Fibroblast of peridontal ligament (primary cell): ENCODE results near the gene RBM26.
A peak's percentile ranks its signal among the peaks of the same experiment; 100 is the strongest.
"Not testable (repeated sequence)": the region's sequence is repeated elsewhere in the genome, so short reads cannot be mapped to it uniquely, and the experiment has no call there.

ENCODE experiments used
- DNase-seq: peaks from one replicate; pipeline ENCODE4 v3.0.0-alpha.2; 2010; ENCODE audit errors: extremely low read depth

The RBM26 gene

DNA sequence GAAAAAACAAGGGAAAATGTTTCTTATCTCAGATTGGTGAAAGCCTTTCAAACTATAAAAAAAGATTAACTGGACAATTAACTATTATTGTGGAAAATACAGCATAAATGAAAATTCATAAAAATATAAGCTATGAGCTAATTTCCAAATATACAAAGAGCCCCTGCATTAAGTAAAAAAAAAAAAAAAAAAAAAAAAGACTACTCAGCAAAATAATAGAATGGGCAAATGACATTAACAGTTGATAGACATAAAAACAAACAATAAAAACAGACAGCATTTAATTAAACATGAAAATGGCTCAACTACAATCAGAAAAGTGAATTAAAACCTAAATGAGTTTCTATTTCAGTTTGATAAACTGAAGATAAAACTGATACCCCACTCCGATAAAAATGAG lies 77.5 kb downstream of the RBM26 start:
- DNase-seq: no peak

DNA sequence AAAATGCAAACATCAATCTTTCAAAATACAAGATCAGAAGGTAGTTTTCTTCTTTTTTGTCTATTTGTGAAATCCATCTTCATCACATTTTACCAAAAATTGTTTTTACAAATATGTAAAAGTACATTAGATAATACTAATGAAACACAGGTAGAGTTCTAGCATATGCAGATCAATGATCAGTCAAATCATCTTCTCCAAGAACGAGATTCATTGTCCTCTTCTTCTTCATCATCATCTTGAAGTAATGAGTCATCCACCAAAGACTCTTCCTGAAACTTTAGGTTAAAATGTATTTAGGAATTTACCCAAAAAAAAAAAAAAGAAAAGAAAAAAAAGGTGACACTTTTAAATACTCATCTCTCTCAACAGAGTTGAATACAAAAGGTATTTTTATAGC lies 85.6 kb downstream of the RBM26 start:
- no peak for DNase-seq

DNA sequence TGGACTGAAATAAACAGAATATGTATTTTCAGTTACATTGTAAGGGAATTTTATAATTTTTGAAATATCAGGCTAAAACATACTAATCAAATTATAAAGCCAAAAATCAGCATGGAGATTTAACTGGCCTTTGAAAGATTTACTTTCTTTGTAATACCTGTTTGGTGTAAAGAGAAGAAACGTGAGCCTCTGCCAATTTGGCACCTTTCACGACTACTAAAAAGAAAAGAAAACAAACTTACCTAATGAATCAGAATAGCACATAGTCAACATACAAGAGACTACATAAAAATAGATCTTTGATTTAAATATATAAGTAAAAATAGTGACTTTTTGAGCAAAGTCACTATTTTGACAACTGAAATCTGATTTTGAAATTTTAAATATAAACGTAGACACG lies 87.4 kb downstream of the RBM26 start:
- no peak for DNase-seq

DNA sequence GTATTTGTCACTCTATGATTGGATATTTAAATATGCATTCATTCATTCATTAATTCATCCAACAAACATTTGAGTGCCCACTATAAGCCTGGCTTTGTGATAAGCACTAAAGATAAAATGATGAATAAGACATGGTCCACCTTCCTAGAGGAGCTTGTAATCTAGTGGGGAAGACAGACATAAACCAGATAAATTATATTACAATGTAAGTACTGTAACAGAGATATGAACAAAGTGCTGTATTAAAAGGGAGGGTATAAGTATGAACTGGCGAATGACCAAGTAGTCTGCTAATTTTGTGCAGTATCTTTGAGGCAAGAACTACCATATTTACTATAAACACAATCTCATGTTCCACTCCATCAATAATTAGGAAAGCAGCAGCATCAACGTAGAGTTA lies 88.2 kb downstream of the RBM26 start:
- DNase-seq: no peak

DNA sequence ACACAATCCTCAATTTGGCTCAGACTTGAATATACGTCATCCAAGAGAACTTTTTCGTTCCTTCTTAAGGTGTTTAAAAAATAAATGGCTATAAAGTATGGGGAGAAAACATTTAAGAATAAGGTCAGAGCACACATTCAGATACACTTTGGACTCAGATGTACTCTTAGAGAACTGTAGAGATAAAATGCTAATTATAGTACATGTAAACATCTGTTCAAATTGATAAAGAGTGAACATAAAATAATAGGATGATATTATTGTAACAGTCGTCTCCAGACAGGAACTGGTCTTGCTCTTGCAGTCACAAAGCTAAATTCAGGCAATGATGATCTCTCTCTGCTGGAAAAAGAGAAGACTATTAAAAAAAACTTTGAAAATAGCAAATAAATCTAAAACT lies 91.4 kb downstream of the RBM26 start:
- no peak for DNase-seq

DNA sequence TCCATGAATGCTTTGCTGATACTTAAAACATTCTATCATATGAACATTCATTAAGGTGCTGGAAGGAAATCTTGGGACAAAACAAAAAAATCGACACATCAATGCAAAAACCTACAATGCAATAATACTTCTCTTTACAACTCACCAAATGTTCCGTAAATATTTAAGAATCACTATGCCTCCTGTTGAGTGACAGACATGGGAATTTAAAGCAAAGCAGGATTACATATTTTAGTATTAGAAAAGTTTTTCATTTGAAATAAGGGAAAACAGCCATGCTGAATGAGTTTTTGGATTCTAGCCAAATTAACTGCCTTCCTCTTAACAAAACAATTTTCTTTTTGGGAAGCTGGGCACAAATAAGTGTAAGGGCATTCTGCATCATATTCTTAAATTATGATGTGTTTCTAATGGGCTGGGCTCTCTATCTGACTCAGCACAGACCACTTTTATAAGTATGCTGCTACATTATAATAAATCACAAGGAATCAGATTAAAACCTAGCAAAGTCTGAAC lies 93.7 kb downstream of the RBM26 start:
- no peak for DNase-seq

DNA sequence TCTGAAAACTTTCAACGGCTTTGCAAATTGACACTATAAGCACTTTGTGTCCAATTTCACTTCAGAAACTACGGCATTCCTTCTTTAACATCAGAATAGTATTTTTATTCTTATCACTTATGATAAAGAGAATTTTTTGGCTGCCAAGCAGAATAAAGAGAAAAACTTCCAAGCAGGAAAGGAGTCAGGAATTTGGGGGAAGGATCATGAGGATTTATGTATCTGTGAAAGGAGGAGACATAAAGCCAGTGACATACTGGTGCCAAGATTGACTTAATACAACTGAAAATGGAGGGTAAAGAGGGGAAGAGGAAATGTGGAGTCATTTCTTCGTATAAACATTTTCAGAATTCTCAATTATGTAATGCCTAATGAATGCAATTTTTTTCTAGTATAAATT lies 94.7 kb downstream of the RBM26 start:
- no peak for DNase-seq

DNA sequence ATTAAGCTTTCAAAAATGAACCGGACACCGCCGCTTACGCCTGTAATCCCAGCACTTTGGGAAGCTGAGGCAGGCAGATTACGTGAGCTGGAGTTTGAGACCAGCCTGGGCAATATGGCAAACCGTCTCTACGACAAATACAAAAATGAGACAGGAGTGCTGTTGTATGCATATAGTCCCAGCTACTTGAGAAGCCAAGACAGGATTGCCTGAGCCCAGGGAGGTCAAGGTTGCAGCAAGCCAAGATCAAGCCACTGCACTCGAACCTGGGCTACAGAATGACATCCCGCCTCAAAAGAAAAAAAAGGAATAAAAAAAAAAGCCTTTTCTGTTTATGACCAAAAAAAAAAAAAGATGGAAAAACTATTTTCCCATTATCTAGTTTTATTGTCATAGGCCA lies 96.4 kb downstream of the RBM26 start:
- no peak for DNase-seq

DNA sequence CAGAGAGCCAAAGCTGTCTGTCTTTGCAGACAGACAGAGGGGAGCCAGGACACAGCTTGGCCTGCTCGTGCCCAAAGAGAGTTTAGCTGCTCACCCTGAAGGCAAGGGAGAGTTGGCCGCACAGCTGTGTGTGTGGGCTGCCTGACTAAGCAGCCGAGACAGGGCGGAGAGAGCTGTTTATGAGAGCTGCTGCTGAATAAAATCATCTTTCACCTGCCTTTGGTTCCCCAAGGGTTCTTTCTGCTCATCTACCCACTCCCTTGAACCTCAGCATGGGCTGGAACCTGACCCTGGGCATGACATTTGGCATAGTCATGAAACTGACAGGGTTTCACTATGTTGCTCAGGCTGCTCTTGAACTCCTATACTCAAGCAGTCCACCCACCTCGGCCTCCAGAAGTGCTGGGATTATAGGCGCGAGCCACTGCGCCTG lies 98.2 kb downstream of the RBM26 start:
- peak; percentile 11 for DNase-seq

DNA sequence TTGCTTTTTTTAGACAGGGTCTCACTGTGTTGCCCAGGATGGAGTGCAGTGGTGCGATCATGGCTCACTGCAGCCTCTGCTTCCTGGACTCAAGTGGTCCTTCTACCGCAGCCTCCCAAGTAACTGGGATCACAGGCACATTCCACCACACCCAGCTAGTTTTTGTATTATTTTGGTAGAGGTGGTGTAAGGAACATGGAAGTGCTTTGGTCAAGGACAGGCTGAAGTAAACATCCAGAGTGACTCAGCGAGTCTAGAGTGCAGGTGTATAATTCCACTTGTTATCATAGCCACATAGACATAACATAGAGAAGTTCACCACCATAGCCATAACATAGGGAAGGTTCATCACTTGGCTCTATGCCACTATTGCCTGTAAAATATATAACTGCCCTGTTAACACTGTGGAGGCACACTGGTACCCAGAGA lies 98.6 kb downstream of the RBM26 start:
- DNase-seq: no peak

DNA sequence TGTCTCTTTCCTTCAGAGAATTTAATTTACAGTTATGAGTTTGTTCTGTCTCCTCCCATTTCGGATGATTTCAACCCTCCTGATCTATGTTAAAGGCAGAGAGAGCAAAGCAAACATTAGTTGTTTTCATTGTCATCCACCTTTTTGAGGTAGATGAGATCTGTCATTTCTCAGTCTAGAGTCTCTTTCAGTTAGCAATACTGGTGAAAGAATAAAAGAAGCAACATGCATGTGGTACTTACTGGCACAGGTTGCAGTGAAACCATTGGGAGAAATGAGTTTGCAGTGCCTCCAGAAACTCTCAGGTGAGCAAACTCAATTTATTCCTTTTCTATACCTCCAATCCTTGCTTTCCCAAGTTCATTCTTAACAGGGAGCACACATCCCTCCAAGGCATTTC lies 99.4 kb downstream of the RBM26 start:
- no peak for DNase-seq

DNA sequence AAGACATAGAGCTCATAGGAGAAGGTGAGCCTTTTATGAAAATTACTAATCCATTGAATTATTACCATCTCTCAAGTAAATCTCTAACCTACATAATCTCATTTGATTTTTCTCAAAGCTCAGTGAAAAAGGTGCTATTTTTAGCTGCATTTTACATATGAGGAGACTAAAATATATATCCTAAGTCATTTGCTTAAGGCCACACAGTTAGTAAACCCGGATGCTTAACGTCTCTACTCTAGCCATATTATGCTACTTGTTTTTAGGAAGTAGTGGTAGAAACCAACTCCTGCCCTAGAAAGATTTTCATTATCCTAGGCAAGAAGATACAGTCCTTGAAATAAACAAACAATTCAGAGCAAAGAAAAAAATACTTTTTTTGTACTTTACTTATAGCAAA lies 108.9 kb downstream of the RBM26 start:
- DNase-seq: no peak

DNA sequence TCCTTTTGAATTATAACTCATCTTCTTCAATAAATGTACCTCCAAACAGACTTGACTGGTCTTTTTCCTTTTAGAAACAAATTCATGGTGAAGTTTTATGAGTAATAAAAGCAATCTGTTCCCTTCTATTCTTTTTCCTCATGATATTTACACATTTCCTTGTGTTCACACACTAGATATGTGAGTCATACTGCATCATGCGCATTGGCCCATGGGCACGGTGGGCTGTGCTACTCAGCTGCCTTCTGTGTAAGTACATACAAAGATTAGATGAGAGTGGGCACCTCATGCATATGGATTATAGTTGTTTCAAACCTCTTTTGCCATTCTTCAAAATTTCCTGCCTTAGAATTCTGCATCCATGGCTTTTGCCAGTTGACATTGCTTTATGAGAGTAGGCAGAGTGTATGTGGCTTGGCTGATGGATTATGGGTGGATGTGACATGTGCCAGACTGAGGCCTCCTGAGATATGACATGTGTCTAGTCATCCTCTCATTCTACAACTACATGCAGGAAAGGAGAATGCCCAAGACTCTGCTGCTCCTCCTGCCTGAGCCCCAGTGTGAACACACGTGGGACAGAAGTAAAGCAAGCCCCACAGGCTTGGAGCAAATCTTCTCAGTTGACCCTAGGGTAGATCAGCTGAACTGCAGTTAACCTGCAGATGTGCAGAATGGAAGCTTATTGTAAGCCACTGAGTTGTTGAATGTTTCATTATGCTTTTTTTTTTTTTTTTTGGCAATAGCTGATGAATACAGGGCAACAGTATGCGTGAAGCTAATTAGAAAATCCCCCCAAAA lies 109.9 kb downstream of the RBM26 start:
- no peak for DNase-seq

DNA sequence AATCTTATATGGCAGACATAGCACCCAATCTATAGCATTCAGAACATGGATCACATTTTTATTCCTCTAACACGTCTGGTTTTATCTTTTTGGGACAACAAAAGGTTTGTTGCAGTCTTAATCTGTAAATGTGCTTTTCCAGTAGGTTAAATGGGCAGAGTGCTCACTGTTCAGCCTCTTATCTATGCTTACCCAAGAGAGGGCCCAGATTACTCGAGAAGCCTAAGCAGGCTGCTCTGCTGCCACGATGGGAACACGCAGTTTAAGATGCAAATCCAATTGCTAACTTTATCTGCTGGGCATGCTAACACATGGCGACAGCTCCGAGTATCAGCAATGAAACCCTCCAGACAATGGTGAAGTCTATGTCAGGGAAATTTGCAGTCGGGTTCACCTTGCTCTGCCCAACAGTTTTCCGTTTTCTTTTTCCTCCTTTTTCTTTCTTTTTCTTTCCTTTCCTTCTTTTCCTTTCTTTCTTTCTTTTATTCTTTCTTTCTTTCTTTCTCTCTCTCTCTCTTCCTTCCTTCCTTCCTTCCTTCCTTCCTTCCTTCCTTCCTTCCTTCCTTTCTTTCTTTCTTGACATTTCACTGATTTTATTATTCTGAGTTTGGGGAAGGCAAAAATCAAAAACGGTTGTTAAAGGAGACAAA lies 115.3 kb downstream of the RBM26 start:
- DNase-seq: no peak

DNA sequence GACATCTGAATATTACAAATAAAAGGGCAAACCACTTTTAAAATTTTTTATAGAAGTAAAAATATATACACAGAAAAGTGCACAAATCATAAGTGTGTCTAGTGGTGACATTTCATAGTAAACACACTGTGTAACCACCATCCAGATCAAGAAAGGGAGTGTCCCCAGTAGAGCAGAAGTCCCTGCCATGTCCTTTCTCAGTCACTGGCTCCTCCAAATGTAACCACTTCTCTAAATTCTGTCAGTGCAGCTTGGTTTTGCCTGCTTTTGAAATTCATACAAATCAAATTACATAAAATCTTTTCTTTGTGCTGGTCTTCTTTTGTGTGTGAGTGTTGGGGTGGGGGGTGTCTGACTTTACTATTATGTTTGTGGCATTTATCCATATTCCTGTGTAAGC lies 116.5 kb downstream of the RBM26 start:
- DNase-seq: no peak

DNA sequence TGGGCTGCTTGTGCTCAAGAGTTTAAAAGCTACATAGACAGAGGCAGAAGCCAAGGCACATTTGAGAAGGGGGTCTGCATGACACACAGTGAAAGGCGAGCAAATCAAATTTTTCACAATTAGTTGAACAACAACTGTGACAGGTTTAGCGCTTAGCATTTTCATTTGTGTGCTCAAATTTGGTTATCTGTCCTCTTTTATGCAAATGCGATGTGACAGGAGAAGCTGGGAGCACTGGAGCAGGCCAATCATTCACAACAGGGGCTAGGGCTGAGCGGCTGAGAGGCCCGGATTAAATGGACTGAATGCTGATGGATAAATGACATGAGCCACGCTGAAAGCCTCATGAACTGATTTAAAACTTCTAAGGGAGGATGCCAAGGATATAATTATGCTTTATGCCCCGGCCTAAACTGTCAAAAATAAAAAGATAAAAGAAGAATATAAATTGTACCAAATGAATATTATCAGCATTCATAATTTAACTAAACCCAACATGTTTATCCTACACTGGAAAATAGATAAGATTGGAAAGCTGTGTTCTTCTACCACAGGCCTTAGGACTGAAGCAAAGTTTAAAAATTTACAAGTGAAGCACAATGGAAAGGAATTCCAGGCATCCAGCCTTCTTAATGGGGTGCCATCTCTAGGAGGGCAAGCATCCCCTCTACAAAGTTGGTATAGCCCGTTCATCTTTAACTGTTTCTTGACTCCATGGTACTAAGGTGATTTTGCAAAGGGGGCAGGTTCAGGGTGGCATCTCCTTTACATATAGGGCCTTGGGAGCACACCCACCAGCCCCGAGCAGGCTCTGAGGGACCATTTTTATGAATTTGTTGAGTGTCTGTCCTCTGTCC lies 117.9 kb downstream of the RBM26 start:
- DNase-seq: no peak

DNA sequence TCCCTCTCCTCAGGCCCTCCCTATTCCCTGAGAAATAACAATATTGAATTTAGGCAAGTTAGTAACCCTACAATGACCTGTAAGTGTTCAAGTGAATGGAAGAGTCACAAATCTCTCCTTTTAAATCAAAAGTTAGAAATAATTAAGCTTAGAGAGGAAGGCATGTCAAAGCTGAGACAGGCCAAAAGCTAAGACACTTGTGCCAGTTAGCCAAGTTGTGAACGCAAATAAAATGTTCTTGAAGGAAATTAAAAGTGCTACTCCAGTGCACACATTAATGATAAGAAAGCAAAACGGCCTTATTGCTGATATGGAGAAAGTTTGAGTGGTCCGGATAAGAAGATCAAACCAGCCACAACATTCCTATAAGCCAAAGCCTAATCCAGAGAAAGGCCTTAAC lies 120.9 kb downstream of the RBM26 start:
- no peak for DNase-seq

DNA sequence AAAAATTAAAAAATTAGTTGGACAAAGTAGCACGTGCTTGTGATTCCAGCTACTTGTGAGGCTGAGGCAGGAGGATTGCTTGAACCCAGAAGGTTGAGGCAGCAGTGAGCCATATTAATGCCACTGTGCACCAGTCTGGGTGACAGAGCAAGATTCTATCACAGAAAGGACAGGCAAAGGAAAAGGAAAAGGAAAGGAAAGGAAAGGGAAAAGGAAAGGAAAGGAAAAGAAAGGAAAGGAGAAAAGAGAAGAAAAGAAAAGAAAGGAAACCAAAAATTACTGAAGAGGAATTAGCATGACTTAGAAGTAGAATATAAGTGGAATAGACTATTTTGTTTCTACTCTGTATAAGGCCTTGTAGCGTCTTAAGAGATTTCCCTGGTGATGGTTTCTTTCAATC lies 122.3 kb downstream of the RBM26 start:
- DNase-seq: no peak

DNA sequence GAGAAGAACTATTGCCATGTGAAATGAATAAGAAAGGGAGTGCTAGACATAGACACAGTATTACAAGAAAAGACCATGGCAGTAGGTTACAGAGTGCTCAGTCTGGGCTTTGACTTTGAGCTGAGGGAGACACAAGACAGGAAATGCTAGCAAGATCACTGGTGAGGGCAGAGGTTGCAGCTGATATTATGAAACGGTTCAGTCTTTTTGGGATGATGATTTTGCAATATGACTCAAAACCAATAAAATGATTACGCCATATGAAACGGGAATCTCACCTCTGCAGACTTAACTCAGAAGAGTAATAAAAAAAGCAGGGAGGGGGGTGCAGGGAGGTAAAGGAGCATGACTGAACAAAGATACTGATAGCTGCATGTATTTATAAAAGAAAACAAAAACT lies 123.1 kb downstream of the RBM26 start:
- DNase-seq: no peak

DNA sequence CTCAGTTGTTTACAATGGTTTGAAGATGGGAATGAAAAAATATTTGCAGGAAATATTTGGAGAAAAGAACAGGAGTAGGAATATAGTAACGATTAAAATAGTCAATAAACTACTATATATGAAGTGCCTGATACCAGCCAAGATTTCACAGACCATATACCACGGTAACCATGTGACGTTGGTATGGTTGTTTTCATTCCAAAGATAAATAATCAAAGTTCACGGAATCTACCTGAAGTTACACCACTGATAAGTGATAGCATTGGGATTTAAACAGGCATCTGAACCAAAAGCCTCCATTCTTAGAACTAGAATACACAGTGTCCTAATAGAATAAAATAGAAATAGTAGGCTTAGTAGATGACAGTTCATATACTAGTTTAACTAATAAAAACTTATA lies 123.5 kb downstream of the RBM26 start:
- DNase-seq: no peak

DNA sequence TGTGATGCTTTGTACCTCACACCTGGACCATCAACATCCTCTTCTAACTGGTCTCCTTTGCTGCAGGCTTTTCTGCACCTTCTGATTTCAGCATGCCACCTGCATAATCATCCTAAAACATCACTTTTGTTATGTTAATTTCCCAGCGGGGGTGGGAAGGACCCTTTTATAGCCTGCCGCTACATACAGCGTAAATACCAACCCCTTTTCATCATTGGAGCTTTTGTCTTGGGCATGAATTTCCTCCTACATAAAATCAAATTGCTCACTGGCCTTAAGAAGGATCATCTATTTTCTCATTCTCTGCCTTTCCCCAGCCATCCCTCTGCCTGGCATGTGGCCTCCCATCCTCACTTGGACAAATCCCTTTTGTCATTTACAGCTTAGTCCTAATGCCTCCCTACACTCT lies 124.7 kb downstream of the RBM26 start:
- DNase-seq: no peak

DNA sequence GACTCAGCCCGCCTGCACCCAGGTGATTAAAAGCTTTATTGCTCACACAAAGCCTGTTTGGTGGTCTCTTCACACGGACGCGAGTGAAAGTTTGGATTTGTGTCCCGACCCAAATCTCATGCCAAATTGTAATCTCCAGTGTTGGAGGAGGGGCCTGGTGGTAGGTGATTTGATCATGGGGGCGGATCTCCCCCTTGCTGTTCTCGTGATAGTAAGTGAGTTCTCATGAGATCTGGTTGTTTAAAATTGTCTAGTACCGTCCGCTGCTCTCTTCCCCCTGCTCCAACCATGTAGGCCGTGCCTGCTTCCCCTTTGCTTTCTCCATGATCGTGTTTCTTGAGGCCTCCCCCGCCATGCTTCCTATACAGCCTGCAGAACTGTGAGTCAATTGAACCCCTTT lies 126.3 kb downstream of the RBM26 start:
- DNase-seq: not testable (repeated sequence)
